A673 (cell line): ENCODE measurements around the gene SRRM2. TPM values are rescaled to one million over a fixed set of nuclear protein-coding genes. Genes with fewer than 3 reads are reported as not detected.

Source experiments
- BruUV-seq: library from RNA; stranded (reverse); fragments of 400-500 nt; replicated peaks from 2 replicates; lab custom pipeline; 2021; lab: Mats Ljungman, UMichigan
- CTCF ChIA-PET: fragments of 300-600 bp; sonication (Branson Sonifier 250); formaldehyde crosslinking; loops from one replicate; lab custom pipeline; 2022; ENCODE audit warnings: antibody characterized with exemption; lab: Charles Lee
- POLR2A ChIA-PET: fragments of 300-600 bp; sonication (Branson Sonifier 250); formaldehyde crosslinking; loops from one replicate; lab custom pipeline; 2022; ENCODE audit warnings: antibody characterized with exemption; ENCODE audit not compliant: low non-redundant PET; lab: Charles Lee
- DNase-seq: peaks from one replicate; pipeline ENCODE4 v3.0.0-alpha.2; 2015; ENCODE audit warnings: low spot score
- H3K27ac ChIP-seq: fragments of 200-600 bp; sonication (generic); 2 replicates; pipeline ENCODE4 v1.5.1; 2016; ENCODE audit warnings: mixed run types, low read depth, mild to moderate bottlenecking, mixed read lengths, antibody characterized with exemption, low read length; ENCODE audit not compliant: poor library complexity, severe bottlenecking
- H3K27me3 ChIP-seq: fragments of 200-600 bp; sonication (generic); replicated peaks from 2 replicates; pipeline ENCODE4 v1.6.1; 2017; ENCODE audit warnings: mixed run types, low read depth, mild to moderate bottlenecking, mixed read lengths, antibody characterized with exemption, low read length; ENCODE audit not compliant: insufficient read depth, poor library complexity
- H3K36me3 ChIP-seq: fragments of 200-600 bp; sonication (generic); 2 replicates; pipeline ENCODE4 v1.6.1; 2016; ENCODE audit warnings: mixed run types, mild to moderate bottlenecking, mixed read lengths, antibody characterized with exemption, low read length; ENCODE audit not compliant: insufficient read depth, poor library complexity, severe bottlenecking
- H3K4me1 ChIP-seq: fragments of 200-600 bp; sonication (generic); 2 replicates; pipeline ENCODE4 v1.6.1; 2017; ENCODE audit warnings: mixed run types, mild to moderate bottlenecking, mixed read lengths, antibody characterized with exemption, low read length; ENCODE audit not compliant: insufficient read depth, poor library complexity, severe bottlenecking
- H3K4me3 ChIP-seq: fragments of 200-600 bp; sonication (generic); 2 replicates; pipeline ENCODE4 v1.5.1; 2016; ENCODE audit warnings: low read depth, mixed run types, mild to moderate bottlenecking, mixed read lengths, low read length; ENCODE audit not compliant: poor library complexity, severe bottlenecking
- H3K9me3 ChIP-seq: fragments of 200-600 bp; sonication (generic); 2 replicates; pipeline ENCODE4 v1.6.1; 2016; ENCODE audit warnings: mixed run types, low read depth, mild to moderate bottlenecking, mixed read lengths, antibody characterized with exemption, low read length; ENCODE audit not compliant: poor library complexity, severe bottlenecking
- EZH2 ChIP-seq: fragments of 200-600 bp; sonication (generic); IDR thresholded peaks from 2 replicates; pipeline ENCODE4 v1.6.1; 2017; ENCODE audit warnings: borderline replicate concordance, low read depth, mild to moderate bottlenecking, mixed read lengths, antibody characterized with exemption, low read length; ENCODE audit not compliant: poor library complexity, severe bottlenecking
- intact Hi-C: fragments of 100-400 bp; cut with micrococcal nuclease; formaldehyde crosslinking; loops from one replicate; pipeline ENCODE4 v1.10.0; 2022; ENCODE audit not compliant: unreplicated experiment
- total RNA-seq: library from RNA; stranded (reverse); gene quantifications from 2 replicates; pipeline ENCODE4 v1.2.3, GENCODE V29; 2021
- TF ChIP-seq, protein P1 (sequence below): fragments of 300-800, 200-600 bp; sonication (generic); conservative IDR thresholded peaks from 2 replicates; pipeline ENCODE4 v1.5.1; 2017; ENCODE audit warnings: low read depth, mild to moderate bottlenecking, antibody characterized with exemption, low read length, moderate library complexity, mixed read lengths

SRRM2 gene
- total RNA-seq, 1 experiment from 2014 or later: 642 TPM

GRCh38 chr16:2712063-2712441, 40.4 kb upstream of the SRRM2 start:
- peaks cover 14% of the 10 kb centered on the region for H3K36me3 ChIP-seq
- no peaks in the 10 kb centered on the region for H3K27me3 ChIP-seq
- H3K27ac ChIP-seq: no peak overlapping the region
- TF ChIP-seq, protein P1, sequence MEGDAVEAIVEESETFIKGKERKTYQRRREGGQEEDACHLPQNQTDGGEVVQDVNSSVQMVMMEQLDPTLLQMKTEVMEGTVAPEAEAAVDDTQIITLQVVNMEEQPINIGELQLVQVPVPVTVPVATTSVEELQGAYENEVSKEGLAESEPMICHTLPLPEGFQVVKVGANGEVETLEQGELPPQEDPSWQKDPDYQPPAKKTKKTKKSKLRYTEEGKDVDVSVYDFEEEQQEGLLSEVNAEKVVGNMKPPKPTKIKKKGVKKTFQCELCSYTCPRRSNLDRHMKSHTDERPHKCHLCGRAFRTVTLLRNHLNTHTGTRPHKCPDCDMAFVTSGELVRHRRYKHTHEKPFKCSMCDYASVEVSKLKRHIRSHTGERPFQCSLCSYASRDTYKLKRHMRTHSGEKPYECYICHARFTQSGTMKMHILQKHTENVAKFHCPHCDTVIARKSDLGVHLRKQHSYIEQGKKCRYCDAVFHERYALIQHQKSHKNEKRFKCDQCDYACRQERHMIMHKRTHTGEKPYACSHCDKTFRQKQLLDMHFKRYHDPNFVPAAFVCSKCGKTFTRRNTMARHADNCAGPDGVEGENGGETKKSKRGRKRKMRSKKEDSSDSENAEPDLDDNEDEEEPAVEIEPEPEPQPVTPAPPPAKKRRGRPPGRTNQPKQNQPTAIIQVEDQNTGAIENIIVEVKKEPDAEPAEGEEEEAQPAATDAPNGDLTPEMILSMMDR: no peak
- TF ChIP-seq EZH2: no peak
- no peaks in the 10 kb centered on the region for H3K4me1 ChIP-seq
- DNase-seq: no peak
- H3K4me3 ChIP-seq: no peak overlapping the region
- ChIA-PET POLR2A (no interaction called here), CTCF (no interaction called here)
- BruUV-seq: no TSS peak
- intact Hi-C loops: no loop called here
- no peaks in the 10 kb centered on the region for H3K9me3 ChIP-seq

DNA sequence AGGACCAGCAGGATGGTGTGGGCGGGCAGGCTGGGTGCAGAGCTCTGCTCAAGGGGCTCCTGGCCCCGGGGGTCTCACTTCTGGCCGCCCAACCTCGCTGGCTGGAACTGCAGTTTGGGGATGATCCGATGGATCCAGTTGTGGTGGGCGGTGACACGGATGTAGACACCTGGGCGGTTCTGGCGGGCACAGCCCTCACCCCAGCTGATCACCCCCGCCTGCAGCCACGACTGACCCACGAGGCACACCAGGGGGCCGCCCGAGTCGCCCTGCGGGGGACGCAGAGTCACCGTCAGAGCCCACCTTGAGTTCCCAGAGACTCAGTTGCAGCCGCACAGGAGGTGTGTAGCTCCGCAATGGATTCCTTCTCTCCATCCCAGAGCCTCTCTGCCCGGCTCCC, 39.9 kb upstream of the SRRM2 start:
- Histone ChIP-seq H3K9me3 (no peaks in the 10 kb centered on the region), H3K27ac (no peak overlapping the region), H3K36me3 (peaks cover 9% of the 10 kb centered on the region), H3K27me3 (no peaks in the 10 kb centered on the region), H3K4me3 (no peak overlapping the region), H3K4me1 (no peaks in the 10 kb centered on the region)
- ChIA-PET CTCF (no interaction called here), POLR2A (no interaction called here)
- no peak for DNase-seq
- intact Hi-C loops: no loop called here
- no TSS peak for BruUV-seq
- TF ChIP-seq EZH2: no peak
- TF ChIP-seq, protein P1: no peak

DNA sequence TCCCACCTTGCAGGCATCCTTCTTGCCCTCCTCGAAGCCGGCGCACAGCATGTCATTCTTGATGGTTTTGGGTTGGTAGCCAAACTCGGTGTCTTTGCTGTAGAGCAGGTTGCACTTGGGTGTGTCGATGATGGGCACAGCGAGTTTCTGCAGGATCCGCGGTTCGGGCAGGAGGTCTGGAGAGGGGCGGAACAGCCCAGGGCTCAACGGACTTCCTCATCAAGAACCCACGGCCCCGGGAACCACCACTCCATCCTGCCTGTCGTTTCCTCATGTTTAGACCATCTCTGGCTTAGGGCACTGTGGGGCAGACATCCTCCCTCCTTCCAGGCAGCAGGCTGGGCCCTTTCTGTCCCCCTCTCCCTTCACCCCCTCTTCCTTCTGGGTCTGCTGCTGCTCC, 38.9 kb upstream of the SRRM2 start:
- CTCF ChIA-PET: no interaction called here
- Histone ChIP-seq H3K4me1 (no peaks in the 10 kb centered on the region), H3K27ac (no peak overlapping the region), H3K4me3 (no peak overlapping the region), H3K27me3 (no peaks in the 10 kb centered on the region), H3K9me3 (no peaks in the 10 kb centered on the region), H3K36me3 (no peaks in the 10 kb centered on the region)
- TF ChIP-seq, protein P1: no peak
- no peak for TF ChIP-seq EZH2
- no TSS peak for BruUV-seq
- POLR2A ChIA-PET: no interaction called here
- DNase-seq: no peak
- intact Hi-C loops: no loop called here
